ENCODE measurements around the gene RXYLT1.
"Not testable (repeated sequence)": the region's sequence is repeated elsewhere in the genome, so short reads cannot be mapped to it uniquely, and the experiment has no call there.

DNA sequence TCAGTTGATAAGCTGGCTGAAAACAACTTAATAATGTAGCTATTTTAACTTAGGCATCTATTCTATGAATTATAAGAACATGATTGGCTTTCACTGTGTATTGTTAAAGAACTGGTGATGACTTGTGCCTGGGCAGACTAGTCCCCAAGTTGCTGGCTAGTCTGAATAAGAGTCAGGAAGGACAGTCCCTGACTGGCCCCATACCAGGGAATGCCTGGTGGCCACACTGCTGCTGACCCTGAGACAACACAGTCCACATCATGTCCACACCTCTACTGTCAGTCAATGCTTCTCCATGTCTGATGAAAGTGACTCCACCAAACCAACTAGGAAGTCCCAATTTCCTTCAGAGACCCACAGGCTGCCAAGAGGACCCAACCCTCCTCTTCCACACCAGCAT is 46.9 kb upstream of the RXYLT1 start:
- TF ChIP-seq CTCF, POLR2A (IDR thresholded peaks at IDR 0.05): not testable (repeated sequence)

Data from breast epithelium (tissue), 3 donors.